Thymus (tissue), 11 donors: ENCODE data around the gene SLC39A13. TPM values are rescaled to one million over a fixed set of nuclear protein-coding genes. Genes with fewer than 3 reads are reported as not detected.
"Not testable (repeated sequence)": the region's sequence is repeated elsewhere in the genome, so short reads cannot be mapped to it uniquely, and the experiment has no call there.

Source experiments
- DNase-seq, 9 donors: peaks; one replicate each; pipeline ENCODE4 v3.0.0-alpha.2; 2013; ENCODE audit warnings: low spot score in 9 of 9, low read depth in 6 of 9, missing footprints in 1 of 9
- H3K27ac ChIP-seq, 2 donors: one replicate each; pipeline ENCODE4 v1.5.1; 2013; ENCODE audit warnings: control low read depth in 1 of 2, low read depth in 1 of 2, low read length in 1 of 2, mild to moderate bottlenecking in 1 of 2, moderate library complexity in 1 of 2
- H3K27me3 ChIP-seq, 2 donors: one replicate each; pipeline ENCODE4 v1.5.1; 2013; ENCODE audit warnings: low read length in 1 of 2; ENCODE audit not compliant: control insufficient read depth in 2 of 2, insufficient read depth in 1 of 2
- H3K36me3 ChIP-seq, 2 donors: one replicate each; pipeline ENCODE4 v1.5.1; 2013; ENCODE audit warnings: low read length in 1 of 2, mild to moderate bottlenecking in 1 of 2, moderate library complexity in 1 of 2; ENCODE audit not compliant: control insufficient read depth in 2 of 2, insufficient read depth in 2 of 2
- H3K4me1 ChIP-seq, 2 donors: one replicate each; pipeline ENCODE4 v1.5.1; 2013; ENCODE audit warnings: low read length in 2 of 2; ENCODE audit not compliant: control insufficient read depth in 2 of 2, insufficient read depth in 2 of 2
- H3K4me3 ChIP-seq, 2 donors: one replicate each; pipeline ENCODE4 v1.5.1; 2013; ENCODE audit warnings: low read length in 2 of 2, control low read depth in 1 of 2, mild to moderate bottlenecking in 1 of 2
- H3K9me3 ChIP-seq, 2 donors: one replicate each; pipeline ENCODE4 v1.5.1; 2013; ENCODE audit warnings: low read length in 1 of 2, mild to moderate bottlenecking in 1 of 2; ENCODE audit not compliant: control insufficient read depth in 2 of 2, insufficient read depth in 1 of 2
- WGBS: extraction: QIAGEN DNeasy Blood & Tissue Kit; methylation state at CpG from one replicate; pipeline ENCODE4 v1.1.7; 2013; 5-methylcytosine and 5-hydroxymethylcytosine counted together
- polyA plus RNA-seq: library from polyadenylated mRNA; stranded (reverse); fragments of 200-250 nt; gene quantifications from one replicate; pipeline ENCODE4 v1.2.3, GENCODE V29; 2013
- total RNA-seq: library from RNA; stranded (reverse); fragments of 120-200 nt; gene quantifications from one replicate; pipeline ENCODE4 v1.2.4, GENCODE V29; 2013
- donor health status: healthy.

The SLC39A13 gene
- total and polyA plus RNA-seq, 2 donors = 15.0 to 37.1 TPM

- H3K27ac ChIP-seq = no peak overlapping the region
- DNase-seq = no peak
- H3K9me3 ChIP-seq = no peaks in the 10 kb centered on the region
- WGBS = 92% methylated on average over 8 of the region's 8 CpGs
- peaks cover 0 to 5% of the 10 kb centered on the region in 2 donors for H3K4me1 ChIP-seq
- no peaks in the 10 kb centered on the region for H3K27me3 ChIP-seq
- H3K4me3 ChIP-seq = no peak overlapping the region
- H3K36me3 ChIP-seq = no peaks in the 10 kb centered on the region
Observed at GRCh38 chr11:47449541-47449940, 41.2 kb downstream of the SLC39A13 start.

GRCh38 chr11:47451436-47451835, 43.0 kb downstream of the SLC39A13 start:
- Histone ChIP-seq H3K4me3 (no peak overlapping the region), H3K27me3 (no peaks in the 10 kb centered on the region), H3K9me3 (no peaks in the 10 kb centered on the region), H3K4me1 (peaks cover 0 to 5% of the 10 kb centered on the region in 2 donors), H3K27ac (no peak overlapping the region), H3K36me3 (no peaks in the 10 kb centered on the region)
- no peak for DNase-seq
- 94% methylated on average over 4 of the region's 4 CpGs for WGBS

- WGBS = 97% methylated on average over 4 of the region's 4 CpGs
- H3K27me3 ChIP-seq = no peaks in the 10 kb centered on the region
- H3K4me3 ChIP-seq = no peak overlapping the region
- H3K9me3 ChIP-seq = no peaks in the 10 kb centered on the region
- H3K36me3 ChIP-seq = no peaks in the 10 kb centered on the region
- no peak overlapping the region for H3K27ac ChIP-seq
- peaks cover 0 to 5% of the 10 kb centered on the region in 2 donors for H3K4me1 ChIP-seq
- no peak for DNase-seq
Observed at GRCh38 chr11:47451990-47452389, 43.6 kb downstream of the SLC39A13 start.

GRCh38 chr11:47453365-47453764, 45.0 kb downstream of the SLC39A13 start:
- peaks cover 0 to 5% of the 10 kb centered on the region in 2 donors for H3K4me1 ChIP-seq
- no peaks in the 10 kb centered on the region for H3K27me3 ChIP-seq
- peaks cover 0 to 1% of the 10 kb centered on the region in 2 donors for H3K36me3 ChIP-seq
- no peak overlapping the region for H3K4me3 ChIP-seq
- no peak overlapping the region for H3K27ac ChIP-seq
- no peaks in the 10 kb centered on the region for H3K9me3 ChIP-seq
- no peak for DNase-seq
- WGBS = 96% methylated on average over 8 of the region's 8 CpGs

GRCh38 chr11:47454258-47454671, 45.9 kb downstream of the SLC39A13 start:
- peak overlapping the region in 1 of 2 donors; percentile 26 for H3K27ac ChIP-seq
- WGBS = 32% methylated on average over 8 of the region's 8 CpGs
- DNase-seq = peak; percentile 64 to 92 (median 79)
- H3K4me1 ChIP-seq, H3K9me3 ChIP-seq, H3K4me3 ChIP-seq, H3K27me3 ChIP-seq, H3K36me3 ChIP-seq: not testable (repeated sequence)

- no peak overlapping the region for H3K27ac ChIP-seq
- H3K27me3 ChIP-seq = no peaks in the 10 kb centered on the region
- no peaks in the 10 kb centered on the region for H3K9me3 ChIP-seq
- H3K4me3 ChIP-seq = no peak overlapping the region
- DNase-seq = no peak
- 99% methylated on average over 2 of the region's 2 CpGs for WGBS
- H3K4me1 ChIP-seq = no peaks in the 10 kb centered on the region
- peaks cover 25 to 32% of the 10 kb centered on the region in 2 donors for H3K36me3 ChIP-seq
Observed at GRCh38 chr11:47460571-47461235, 52.3 kb downstream of the SLC39A13 start.

GRCh38 chr11:47461876-47462275, 53.5 kb downstream of the SLC39A13 start:
- no peak overlapping the region for H3K27ac ChIP-seq
- peaks cover 35% of the 10 kb centered on the region in 2 donors for H3K36me3 ChIP-seq
- no peak for DNase-seq
- no peak overlapping the region for H3K4me3 ChIP-seq
- WGBS = 98% methylated on average over 7 of the region's 7 CpGs
- no peaks in the 10 kb centered on the region for H3K9me3 ChIP-seq
- no peaks in the 10 kb centered on the region for H3K27me3 ChIP-seq
- no peaks in the 10 kb centered on the region for H3K4me1 ChIP-seq

- H3K4me1 ChIP-seq = peaks cover 0 to 5% of the 10 kb centered on the region in 2 donors
- no peak overlapping the region for H3K27ac ChIP-seq
- H3K27me3 ChIP-seq = no peaks in the 10 kb centered on the region
- 97% methylated on average over 5 of the region's 5 CpGs for WGBS
- no peak for DNase-seq
- peaks cover 56% of the 10 kb centered on the region in 2 donors for H3K36me3 ChIP-seq
- H3K9me3 ChIP-seq = no peaks in the 10 kb centered on the region
- no peak overlapping the region for H3K4me3 ChIP-seq
Observed at GRCh38 chr11:47464483-47464882, 56.1 kb downstream of the SLC39A13 start.
